Measurements from ENCODE around the gene SERPINB12. TPM values are rescaled to one million over a fixed set of nuclear protein-coding genes. Genes with fewer than 3 reads are reported as not detected.

The SERPINB12 gene
- total RNA-seq, 2 experiments from 2014 or later: not detected

DNA sequence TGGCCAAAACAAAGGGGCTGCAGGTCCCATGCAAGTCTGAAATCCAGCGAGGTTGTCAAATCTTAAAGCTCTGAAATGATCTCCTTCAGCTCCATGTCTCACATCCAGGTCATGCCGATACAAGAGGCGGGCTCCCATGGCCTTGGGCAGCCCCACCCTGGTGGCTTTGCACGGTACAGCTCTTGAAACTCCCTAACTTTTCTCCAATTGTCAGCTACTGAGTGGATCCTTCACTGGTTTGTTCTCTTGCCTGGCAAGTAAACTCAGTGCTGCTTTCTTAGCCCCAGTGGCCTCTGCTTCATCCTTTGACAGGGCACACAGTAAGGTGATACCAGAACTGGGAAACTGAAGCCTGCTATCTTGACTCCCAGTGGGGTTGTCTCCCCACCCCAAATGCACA, 71.3 kb downstream of the SERPINB12 start:
- H3K4me3 Mint-ChIP-seq: no peak overlapping the region
- intact Hi-C loops (cut with micrococcal nuclease): no loop called here
- no peak overlapping the region for H3K27ac Mint-ChIP-seq
- H3K36me3 Mint-ChIP-seq (ENCODE audit: low read depth): no peaks in the 10 kb centered on the region
- no peaks in the 10 kb centered on the region for H3K4me1 Mint-ChIP-seq (ENCODE audit: low read depth)
- CTCF ChIA-PET: no interaction called here
- H3K9me3 Mint-ChIP-seq: no peaks in the 10 kb centered on the region
- DNase-seq: no peak
- peaks cover 3% of the 10 kb centered on the region for H3K27me3 Mint-ChIP-seq (ENCODE audit: low read depth)

GRCh38 chr18:63617049-63617914, 75.1 kb downstream of the SERPINB12 start:
- CTCF ChIA-PET: no interaction called here
- Mint-ChIP-seq H3K27me3 (ENCODE audit: low read depth) (no peaks in the 10 kb centered on the region), H3K27ac (no peak overlapping the region), H3K36me3 (ENCODE audit: low read depth) (no peaks in the 10 kb centered on the region), H3K4me1 (ENCODE audit: low read depth) (no peaks in the 10 kb centered on the region), H3K4me3 (no peak overlapping the region), H3K9me3 (peaks cover 6% of the 10 kb centered on the region)
- intact Hi-C loops (cut with micrococcal nuclease): no loop called here
- no peak for DNase-seq

DNA sequence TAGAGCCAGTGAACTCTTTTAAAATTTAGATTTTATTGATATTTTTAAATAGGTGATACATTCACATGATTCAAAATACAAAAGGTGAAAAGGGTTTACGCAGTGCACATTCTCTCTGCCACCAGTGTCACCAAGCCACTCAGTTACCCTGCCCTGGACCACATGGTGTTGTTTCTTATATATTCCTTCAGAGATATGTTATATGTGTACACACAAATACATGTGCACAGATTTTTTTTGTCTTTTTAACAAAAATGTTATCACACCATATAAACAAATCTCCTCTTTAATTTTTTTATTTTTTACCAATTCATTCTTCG, 75.7 kb downstream of the SERPINB12 start:
- Mint-ChIP-seq H3K9me3 (peaks cover 6% of the 10 kb centered on the region), H3K27ac (no peak overlapping the region), H3K36me3 (ENCODE audit: low read depth) (no peaks in the 10 kb centered on the region), H3K27me3 (ENCODE audit: low read depth) (peaks cover 2% of the 10 kb centered on the region), H3K4me1 (ENCODE audit: low read depth) (no peaks in the 10 kb centered on the region), H3K4me3 (no peak overlapping the region)
- no peak for DNase-seq
- CTCF ChIA-PET: no interaction called here
- intact Hi-C loops (cut with micrococcal nuclease): no loop called here

Other genes starting within 250 kb of the SERPINB12 start
- gene BCL2, start 222.6 kb upstream of the SERPINB12 start, total RNA-seq: 10 to 100 TPM; 48.4 to 49.6 TPM
- 10 to 100 TPM; 75.2 to 81.5 TPM for gene KDSR, start 175.2 kb upstream of the SERPINB12 start, total RNA-seq
- gene VPS4B, start 119.9 kb upstream of the SERPINB12 start, total RNA-seq: 10 to 100 TPM; 28.7 to 30.1 TPM
- not detected for gene SERPINB5, start 65.4 kb upstream of the SERPINB12 start, total RNA-seq
- gene SERPINB13, start 45.0 kb downstream of the SERPINB12 start, total RNA-seq: not detected
- not detected for gene SERPINB4, start 101.9 kb downstream of the SERPINB12 start, total RNA-seq
- not detected for gene SERPINB3, start 119.5 kb downstream of the SERPINB12 start, total RNA-seq
- gene SERPINB11, start 160.6 kb downstream of the SERPINB12 start, total RNA-seq: not detected
- gene SERPINB7, start 233.0 kb downstream of the SERPINB12 start, total RNA-seq: not detected

All from activated naive CD4-positive, alpha-beta T cell treated with anti-CD3 and anti-CD28 coated beads for 36 hours (primary cell).